HEK293T (cell line): Measurements from ENCODE around the gene TOMT.

Source experiments
- ELF4 ChIP-seq: fragments of 450-650 bp; IDR thresholded peaks from 2 replicates; pipeline ENCODE4 v1.6.1; 2017; ENCODE audit warnings: antibody characterized with exemption
- FOXA1 ChIP-seq: fragments of 450-650 bp; IDR thresholded peaks from 2 replicates; pipeline ENCODE4 v1.6.1; 2016; ENCODE audit warnings: mild to moderate bottlenecking
- FOXK2 ChIP-seq: fragments of 450-650 bp; IDR thresholded peaks from 2 replicates; pipeline ENCODE4 v1.6.1; 2016; ENCODE audit warnings: mild to moderate bottlenecking
- FOXM1 ChIP-seq: fragments of 450-650 bp; IDR thresholded peaks from 2 replicates; pipeline ENCODE4 v1.6.1; 2017; ENCODE audit warnings: mild to moderate bottlenecking, borderline replicate concordance
- HDGF ChIP-seq: fragments of 450-650 bp; IDR thresholded peaks from 2 replicates; pipeline ENCODE4 v1.6.1; 2017; ENCODE audit warnings: antibody characterized with exemption, borderline replicate concordance
- L3MBTL2 ChIP-seq: fragments of 450-650 bp; conservative IDR thresholded peaks from 2 replicates; pipeline ENCODE4 v1.6.1; 2016; ENCODE audit warnings: mild to moderate bottlenecking
- NFRKB ChIP-seq: fragments of 450-650 bp; IDR thresholded peaks from 2 replicates; pipeline ENCODE4 v1.6.1; 2016; ENCODE audit warnings: mild to moderate bottlenecking, moderate library complexity
- SP1 ChIP-seq: fragments of 450-650 bp; IDR thresholded peaks from 2 replicates; pipeline ENCODE4 v1.6.1; 2017
- SUZ12 ChIP-seq: fragments of 450-650 bp; IDR thresholded peaks from 2 replicates; pipeline ENCODE4 v1.6.1; 2016; ENCODE audit warnings: mild to moderate bottlenecking

GRCh38 chr11:72112978-72113808, 7.5 kb downstream of the TOMT start:
- TF ChIP-seq SUZ12 (no peak), FOXA1 (no peak), SP1 (no peak), FOXK2 (no peak), HDGF (no peak), FOXM1 (no peak), NFRKB (no peak), ELF4 (no peak), L3MBTL2 (peak; percentile 39; the same call in 1 of the 2 replicates)
